MM.1S (cell line): ENCODE data around the gene RPAP2.

ENCODE experiments used
- DNase-seq: peaks from one replicate; pipeline ENCODE4 v3.0.0-alpha.2; 2015
- H2AFZ ChIP-seq: fragments of 300-600 bp; sonication (generic); 2 replicates; pipeline ENCODE4 v1.6.0; 2016; ENCODE audit warnings: antibody characterized with exemption, low read length
- H3F3A ChIP-seq: fragments of 300-600 bp; sonication (generic); 2 replicates; pipeline ENCODE4 v1.6.1; 2016; ENCODE audit warnings: mild to moderate bottlenecking, antibody characterized with exemption, low read length, moderate library complexity, mixed read lengths; ENCODE audit not compliant: insufficient read depth
- H3K27ac ChIP-seq: fragments of 300-600 bp; sonication (generic); 2 replicates; pipeline ENCODE4 v1.5.1; 2016; ENCODE audit warnings: mild to moderate bottlenecking, low read length
- H3K27me3 ChIP-seq: fragments of 300-600 bp; sonication (generic); replicated peaks from 2 replicates; pipeline ENCODE4 v1.6.0; 2016; ENCODE audit warnings: low read length; ENCODE audit not compliant: insufficient read depth
- H3K36me3 ChIP-seq: fragments of 300-600 bp; sonication (generic); replicated peaks from 2 replicates; pipeline ENCODE4 v1.6.1; 2016; ENCODE audit warnings: mild to moderate bottlenecking, low read length, mixed read lengths; ENCODE audit not compliant: insufficient read depth
- H3K4me1 ChIP-seq: fragments of 300-600 bp; sonication (generic); 2 replicates; pipeline ENCODE4 v1.6.1; 2016; ENCODE audit warnings: low read length, mixed read lengths
- H3K4me2 ChIP-seq: fragments of 300-600 bp; sonication (generic); 2 replicates; pipeline ENCODE4 v1.6.0; 2016; ENCODE audit warnings: low read depth, low read length
- H3K4me3 ChIP-seq: fragments of 300-600 bp; sonication (generic); 2 replicates; pipeline ENCODE4 v1.5.1; 2016; ENCODE audit warnings: low read length, mixed read lengths
- H3K79me2 ChIP-seq: fragments of 300-600 bp; sonication (generic); 2 replicates; pipeline ENCODE4 v1.6.1; 2016; ENCODE audit warnings: mixed run types, low read length, mixed read lengths
- H3K9ac ChIP-seq: fragments of 300-600 bp; sonication (generic); 2 replicates; pipeline ENCODE4 v1.6.1; 2016; ENCODE audit warnings: low read length, mixed read lengths
- H3K9me2 ChIP-seq: fragments of 300-600 bp; sonication (generic); replicated peaks from 2 replicates; pipeline ENCODE4 v1.6.1; 2016; ENCODE audit warnings: mild to moderate bottlenecking, low read length, mixed read lengths; ENCODE audit not compliant: insufficient read depth
- H3K9me3 ChIP-seq: fragments of 300-600 bp; sonication (generic); replicated peaks from 2 replicates; pipeline ENCODE4 v1.6.1; 2016; ENCODE audit warnings: mild to moderate bottlenecking, low read length, mixed read lengths; ENCODE audit not compliant: insufficient read depth
- H4K20me1 ChIP-seq: fragments of 300-600 bp; sonication (generic); 2 replicates; pipeline ENCODE4 v1.6.1; 2016; ENCODE audit warnings: mild to moderate bottlenecking, low read length, moderate library complexity, mixed read lengths; ENCODE audit not compliant: insufficient read depth
- EZH2 ChIP-seq: fragments of 300-600 bp; sonication (generic); optimal IDR thresholded peaks from 2 replicates; pipeline ENCODE3; 2017; ENCODE audit warnings: low read depth, mild to moderate bottlenecking, antibody characterized with exemption, low read length, mixed read lengths
- EZH2phosphoT487 ChIP-seq: fragments of 300-600 bp; sonication (generic); IDR thresholded peaks from 2 replicates; pipeline ENCODE4 v1.6.1; 2018; ENCODE audit warnings: antibody characterized with exemption, low read length
- TF ChIP-seq, protein P1 (sequence below): fragments of 300-600 bp; sonication (generic); IDR thresholded peaks from 2 replicates; pipeline ENCODE4 v1.5.1; 2016; ENCODE audit warnings: antibody characterized with exemption, low read length, mixed read lengths

Gene RPAP2

DNA sequence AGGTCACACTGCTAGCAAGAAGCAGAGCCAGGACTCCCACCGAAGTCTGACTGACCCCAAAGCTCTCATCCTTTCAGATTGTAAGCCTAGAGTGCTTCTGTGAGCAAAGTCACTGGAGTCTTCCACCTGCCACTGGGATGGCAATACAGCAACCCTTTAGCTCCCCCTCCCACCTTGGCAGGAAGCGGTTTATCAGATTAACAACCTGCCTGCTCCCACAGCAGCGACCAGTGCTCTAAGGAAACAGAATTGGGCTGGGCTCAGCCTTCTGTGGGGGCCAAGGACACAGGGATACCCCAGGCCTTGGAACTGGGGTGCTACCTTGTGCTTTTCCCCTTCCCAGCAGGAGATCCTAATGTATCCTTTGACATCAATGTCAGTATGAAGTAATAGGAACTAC is 111.8 kb downstream of the RPAP2 start:
- H3K9me3 ChIP-seq: no peaks in the 10 kb centered on the region
- H3F3A ChIP-seq: no peaks in the 10 kb centered on the region
- H3K4me1 ChIP-seq: no peaks in the 10 kb centered on the region
- TF ChIP-seq EZH2 (no peak), EZH2phosphoT487 (no peak)
- TF ChIP-seq, protein P1, sequence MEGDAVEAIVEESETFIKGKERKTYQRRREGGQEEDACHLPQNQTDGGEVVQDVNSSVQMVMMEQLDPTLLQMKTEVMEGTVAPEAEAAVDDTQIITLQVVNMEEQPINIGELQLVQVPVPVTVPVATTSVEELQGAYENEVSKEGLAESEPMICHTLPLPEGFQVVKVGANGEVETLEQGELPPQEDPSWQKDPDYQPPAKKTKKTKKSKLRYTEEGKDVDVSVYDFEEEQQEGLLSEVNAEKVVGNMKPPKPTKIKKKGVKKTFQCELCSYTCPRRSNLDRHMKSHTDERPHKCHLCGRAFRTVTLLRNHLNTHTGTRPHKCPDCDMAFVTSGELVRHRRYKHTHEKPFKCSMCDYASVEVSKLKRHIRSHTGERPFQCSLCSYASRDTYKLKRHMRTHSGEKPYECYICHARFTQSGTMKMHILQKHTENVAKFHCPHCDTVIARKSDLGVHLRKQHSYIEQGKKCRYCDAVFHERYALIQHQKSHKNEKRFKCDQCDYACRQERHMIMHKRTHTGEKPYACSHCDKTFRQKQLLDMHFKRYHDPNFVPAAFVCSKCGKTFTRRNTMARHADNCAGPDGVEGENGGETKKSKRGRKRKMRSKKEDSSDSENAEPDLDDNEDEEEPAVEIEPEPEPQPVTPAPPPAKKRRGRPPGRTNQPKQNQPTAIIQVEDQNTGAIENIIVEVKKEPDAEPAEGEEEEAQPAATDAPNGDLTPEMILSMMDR: no peak
- H3K36me3 ChIP-seq: no peaks in the 10 kb centered on the region
- no peaks in the 10 kb centered on the region for H3K27me3 ChIP-seq
- H2AFZ ChIP-seq: no peak overlapping the region
- DNase-seq: no peak
- H3K4me3 ChIP-seq: no peak overlapping the region
- no peak overlapping the region for H3K27ac ChIP-seq
- H3K9me2 ChIP-seq: no peaks in the 10 kb centered on the region
- no peak overlapping the region for H3K9ac ChIP-seq
- H3K4me2 ChIP-seq: no peak overlapping the region
- no peaks in the 10 kb centered on the region for H4K20me1 ChIP-seq
- no peaks in the 10 kb centered on the region for H3K79me2 ChIP-seq

GRCh38 chr1:92411511-92411910 is 112.7 kb downstream of the RPAP2 start:
- no peaks in the 10 kb centered on the region for H3F3A ChIP-seq

GRCh38 chr1:92419642-92420041 is 120.8 kb downstream of the RPAP2 start:
- Histone ChIP-seq H3K27ac (no peak overlapping the region), H3K9me2 (no peaks in the 10 kb centered on the region), H2AFZ (no peak overlapping the region), H3K4me1 (no peaks in the 10 kb centered on the region), H3K9me3 (no peaks in the 10 kb centered on the region), H3K79me2 (no peaks in the 10 kb centered on the region), H3K9ac (no peak overlapping the region), H4K20me1 (no peaks in the 10 kb centered on the region), H3K4me2 (no peak overlapping the region), H3K36me3 (no peaks in the 10 kb centered on the region), H3F3A (no peaks in the 10 kb centered on the region), H3K27me3 (no peaks in the 10 kb centered on the region), H3K4me3 (no peak overlapping the region)
- TF ChIP-seq EZH2: no peak
- no peak for TF ChIP-seq EZH2phosphoT487
- TF ChIP-seq, protein P1: no peak
- DNase-seq: no peak

More at GRCh38 chr1:92411511-92411910, 112.7 kb downstream of the RPAP2 start:
- H3K4me2 ChIP-seq: no peak overlapping the region
- H3K9me2 ChIP-seq: no peaks in the 10 kb centered on the region
- no peaks in the 10 kb centered on the region for H3K79me2 ChIP-seq
- no peak for DNase-seq
- no peak overlapping the region for H3K9ac ChIP-seq
- no peaks in the 10 kb centered on the region for H3K9me3 ChIP-seq
- no peak for TF ChIP-seq EZH2
- TF ChIP-seq, protein P1: no peak
- no peak for TF ChIP-seq EZH2phosphoT487
- no peaks in the 10 kb centered on the region for H3K27me3 ChIP-seq
- H2AFZ ChIP-seq: no peak overlapping the region
- no peaks in the 10 kb centered on the region for H3K4me1 ChIP-seq
- no peaks in the 10 kb centered on the region for H3K36me3 ChIP-seq
- no peaks in the 10 kb centered on the region for H4K20me1 ChIP-seq
- no peak overlapping the region for H3K27ac ChIP-seq
- H3K4me3 ChIP-seq: no peak overlapping the region
